Activated CD8-positive, alpha-beta memory T cell treated with anti-CD3 and anti-CD28 coated beads, Interleukin-2, amount 50 U/mL, for 1 hour (primary cell): ENCODE measurements around the gene PSD4.

Experiments used
- DNase-seq: peaks from one replicate; pipeline ENCODE4 v3.0.0-alpha.2; 2020; ENCODE audit errors: extremely low read depth

PSD4 gene

DNA sequence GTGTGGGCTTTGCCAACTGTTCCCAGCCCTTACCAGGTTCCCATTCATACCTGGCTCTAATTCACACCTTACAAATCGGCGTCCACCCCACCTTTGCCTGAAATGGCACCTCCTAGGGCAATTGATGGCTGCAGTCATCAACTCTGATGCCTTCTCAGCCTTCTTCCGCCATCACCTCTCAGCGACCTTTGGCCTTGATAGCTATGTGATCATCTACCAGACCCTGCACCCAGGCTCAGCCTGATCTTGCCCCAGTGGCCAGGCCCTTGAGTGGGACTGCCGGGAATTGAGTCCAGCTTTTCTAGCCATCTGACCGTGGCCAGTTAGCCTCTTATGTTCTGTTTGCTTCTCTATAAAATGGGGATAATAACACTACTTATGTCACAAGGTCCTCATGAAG lies 32.5 kb downstream of the PSD4 start:
- DNase-seq, result no peak

DNA sequence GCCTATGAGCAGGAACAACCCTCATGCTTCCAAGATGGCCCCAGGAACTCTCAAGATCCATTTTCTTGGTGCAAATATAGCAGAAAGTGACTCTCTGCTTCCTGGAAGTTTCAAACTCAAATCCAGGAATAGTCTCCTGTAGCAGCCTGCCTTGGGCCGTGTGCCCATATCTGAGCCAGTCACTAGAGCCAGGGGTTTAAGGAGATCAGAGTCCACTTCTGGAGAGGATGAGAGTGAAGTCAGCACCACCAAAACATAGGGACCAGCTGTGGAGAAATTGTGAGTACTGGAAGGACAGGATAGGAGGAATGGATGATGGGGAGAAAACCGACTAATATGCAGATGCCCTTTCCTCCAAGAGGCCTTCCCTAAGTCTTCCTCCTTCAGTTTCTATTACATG lies 33.2 kb downstream of the PSD4 start:
- no peak for DNase-seq

GRCh38 chr2:113208396-113208795 lies 34.6 kb downstream of the PSD4 start:
- DNase-seq, result no peak

DNA sequence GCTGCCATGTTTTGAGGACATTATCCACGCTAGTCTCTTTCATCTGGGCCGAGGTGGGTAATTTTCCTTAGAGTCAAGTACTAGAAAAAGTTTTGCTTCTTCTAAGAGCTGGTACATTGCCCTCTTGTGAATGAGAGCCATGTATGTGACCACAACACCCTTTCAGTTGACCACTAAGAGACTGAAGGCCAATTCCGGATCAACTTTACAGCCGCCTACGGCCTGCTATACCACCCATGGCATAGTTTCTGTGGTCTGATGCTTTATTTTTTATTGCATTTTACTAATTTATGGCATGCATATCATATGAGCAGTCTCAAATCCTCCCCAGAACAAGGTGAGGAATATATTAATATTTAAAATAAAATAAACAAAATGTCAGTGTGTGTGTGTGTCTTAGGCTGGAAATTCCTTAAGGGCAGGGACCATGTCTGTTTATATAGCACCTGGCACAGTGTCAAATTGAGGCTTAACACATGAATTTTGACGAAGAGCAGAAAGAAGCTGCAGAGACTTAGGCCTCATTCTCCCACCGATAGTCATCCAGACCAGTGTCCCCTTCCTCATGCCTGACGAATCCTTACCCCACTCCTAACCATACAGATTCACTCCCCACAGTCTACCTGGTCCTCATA lies 35.4 kb downstream of the PSD4 start:
- no peak for DNase-seq

- no peak for DNase-seq
These were observed 35.9 kb downstream of the PSD4 start for GRCh38 chr2:113209646-113210171.

DNA sequence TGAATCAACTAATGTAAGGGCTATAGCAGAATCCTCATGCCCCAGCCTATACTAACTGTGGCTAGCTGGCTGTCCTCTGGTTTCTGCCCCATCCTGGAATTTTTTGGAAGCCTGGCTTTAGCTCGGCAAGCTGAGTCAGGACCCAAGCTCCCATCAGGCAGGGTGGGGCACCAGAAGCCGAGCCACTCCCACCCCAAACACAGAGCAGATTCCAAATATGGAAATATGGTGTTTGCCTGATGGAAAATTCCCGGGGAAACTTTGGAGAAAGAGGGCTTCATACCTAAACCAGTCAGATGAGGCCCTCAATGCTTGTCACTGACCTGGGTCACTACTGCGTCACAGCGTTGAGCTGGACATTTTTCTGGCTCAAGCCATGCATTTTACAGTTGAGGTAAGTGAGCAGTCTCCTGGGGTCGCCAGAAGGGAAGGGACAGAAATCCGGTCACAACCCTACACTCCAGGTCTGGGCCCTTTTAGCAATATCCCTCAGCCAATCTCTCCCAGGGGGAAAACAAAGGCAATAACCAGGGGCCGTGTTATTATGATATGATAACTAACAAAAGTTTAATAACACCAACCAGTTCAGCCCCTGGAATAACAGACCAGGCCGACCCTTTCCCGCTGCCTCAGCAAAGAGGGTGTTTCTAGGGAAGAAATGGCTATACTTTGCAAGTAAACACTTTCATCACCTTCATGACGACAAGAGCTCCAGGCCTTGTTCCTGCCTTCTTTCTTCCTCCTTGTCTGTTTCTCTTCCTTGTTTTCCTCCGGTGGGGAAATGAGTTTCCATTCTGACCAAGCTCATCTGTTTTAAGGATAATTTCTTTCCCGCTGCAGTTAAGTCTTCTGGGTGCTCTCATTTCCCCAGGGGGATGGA lies 37.7 kb downstream of the PSD4 start:
- no peak for DNase-seq

DNA sequence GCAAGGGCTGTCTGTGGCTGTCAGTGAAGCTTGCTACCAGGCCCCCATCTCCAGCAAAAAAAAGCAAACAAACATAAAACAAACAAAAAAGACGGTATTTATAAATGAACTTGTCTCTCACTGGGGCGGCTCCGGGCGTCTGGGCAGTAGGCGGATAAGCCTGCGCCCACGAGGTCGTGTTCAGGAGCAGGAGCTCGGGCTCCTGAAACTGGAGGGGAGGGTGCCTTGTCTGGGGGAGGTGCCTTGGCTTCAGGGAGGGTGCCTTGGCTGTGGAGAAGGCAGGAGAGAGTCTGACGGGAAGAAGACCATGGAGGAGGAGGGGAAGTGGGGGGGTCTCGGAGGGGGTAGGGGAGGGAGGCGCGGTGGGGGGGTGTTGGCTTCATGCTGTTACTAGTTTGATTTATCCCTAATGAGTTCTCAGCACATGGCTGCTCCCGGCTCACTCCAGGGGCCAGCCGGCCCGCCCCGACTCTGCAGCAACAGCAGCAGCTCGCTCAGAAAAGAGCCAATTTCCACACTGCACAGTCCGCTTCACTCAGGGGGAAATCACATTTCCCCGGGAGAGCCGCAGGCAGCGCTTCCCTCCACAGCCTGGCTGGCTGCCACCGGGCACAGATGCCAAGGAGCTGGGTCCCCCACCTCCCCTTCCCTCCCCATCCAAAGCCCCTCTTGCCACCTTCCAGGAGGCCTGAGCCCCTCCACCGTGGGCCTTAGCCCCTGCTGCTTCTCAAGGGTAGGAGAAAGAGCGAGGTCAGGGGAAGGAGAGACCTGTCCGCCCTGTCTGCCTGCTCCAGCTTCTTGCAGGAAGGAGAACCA lies 38.7 kb downstream of the PSD4 start:
- no peak for DNase-seq

GRCh38 chr2:113213061-113213930 lies 39.5 kb downstream of the PSD4 start:
- DNase-seq, result no peak

DNA sequence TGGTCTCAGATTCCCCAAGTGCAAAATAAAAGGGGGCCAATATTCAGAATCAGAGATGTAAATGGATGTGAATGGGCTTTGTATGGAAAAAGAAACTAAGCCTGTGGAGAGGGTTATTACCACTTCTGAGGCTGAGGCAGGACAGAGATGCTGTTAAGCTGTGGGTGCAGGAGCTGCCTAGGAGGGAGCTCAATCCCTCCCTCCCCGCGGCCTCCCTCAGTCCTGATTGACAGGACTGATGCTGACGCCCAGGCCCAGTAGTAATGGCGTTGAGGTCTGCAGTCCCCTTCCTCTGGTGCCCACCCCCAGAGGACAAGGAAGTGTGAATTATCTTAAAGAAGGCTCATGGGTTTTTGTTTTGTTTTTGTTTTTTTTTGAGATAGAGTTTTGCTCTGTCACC lies 40.4 kb downstream of the PSD4 start:
- DNase-seq, result no peak

- DNase-seq, result no peak
These were observed 41.3 kb downstream of the PSD4 start for GRCh38 chr2:113215056-113215455.

DNA sequence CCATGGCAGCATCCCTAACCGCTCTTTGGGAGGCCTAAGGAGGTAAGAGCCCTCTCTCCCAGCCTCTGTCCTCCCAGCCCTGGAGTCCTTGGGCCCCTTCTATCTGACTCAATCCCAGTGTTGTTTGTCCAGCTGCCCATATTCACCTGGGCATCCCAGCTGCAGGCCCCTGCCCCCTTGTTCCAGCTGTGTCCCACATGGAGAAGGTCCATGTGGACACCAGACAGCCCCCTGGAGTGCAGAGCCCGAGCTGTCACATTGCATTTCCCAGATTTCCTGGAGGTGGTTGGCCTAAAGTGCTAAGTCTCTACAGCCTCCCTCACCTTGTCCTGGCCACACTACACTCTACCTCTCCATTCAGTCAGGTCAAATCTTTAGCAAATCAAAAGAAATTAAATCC lies 42.5 kb downstream of the PSD4 start:
- DNase-seq, result no peak

GRCh38 chr2:113216891-113217454 lies 43.2 kb downstream of the PSD4 start:
- DNase-seq, result no peak

DNA sequence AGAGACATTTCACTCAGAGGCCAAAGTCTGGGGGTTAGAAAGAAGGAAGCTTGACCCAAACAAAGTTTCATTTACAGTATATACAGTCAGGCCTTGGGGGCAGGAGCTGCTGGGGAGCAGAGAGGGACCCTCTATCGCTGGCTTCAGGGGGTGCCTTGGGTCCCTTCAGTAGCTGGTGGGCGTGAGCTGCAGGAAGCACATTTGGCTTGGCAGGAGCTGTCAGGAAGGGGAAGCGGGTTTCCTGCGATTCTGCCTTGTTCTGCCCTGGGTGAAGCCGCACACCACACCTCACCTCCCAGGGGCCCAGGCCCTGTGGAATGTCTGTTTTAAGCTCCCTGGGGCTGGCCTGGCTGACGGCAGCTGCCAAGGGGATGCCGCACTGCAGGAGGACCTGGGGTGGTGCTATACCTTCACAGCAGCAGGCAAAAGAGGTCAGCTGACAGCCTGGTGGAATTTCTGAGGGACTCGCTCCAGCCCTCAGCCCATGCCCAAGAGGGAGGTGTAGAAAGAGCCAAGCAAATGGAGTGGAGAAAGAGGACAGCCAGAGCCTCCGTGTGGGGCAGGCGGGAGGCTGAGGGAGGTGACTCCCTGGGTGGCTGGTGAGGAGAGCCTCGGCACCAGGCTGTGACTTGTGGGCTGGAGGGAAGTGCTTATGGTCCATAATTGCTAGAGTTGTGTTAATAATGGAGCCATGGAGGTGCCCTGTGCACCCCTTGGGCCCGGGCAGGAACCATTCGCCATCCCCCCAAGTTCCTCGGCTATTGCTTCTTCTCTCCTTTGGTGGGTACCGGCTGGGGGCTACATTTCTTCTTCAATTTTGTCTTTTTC lies 43.9 kb downstream of the PSD4 start:
- no peak for DNase-seq

DNA sequence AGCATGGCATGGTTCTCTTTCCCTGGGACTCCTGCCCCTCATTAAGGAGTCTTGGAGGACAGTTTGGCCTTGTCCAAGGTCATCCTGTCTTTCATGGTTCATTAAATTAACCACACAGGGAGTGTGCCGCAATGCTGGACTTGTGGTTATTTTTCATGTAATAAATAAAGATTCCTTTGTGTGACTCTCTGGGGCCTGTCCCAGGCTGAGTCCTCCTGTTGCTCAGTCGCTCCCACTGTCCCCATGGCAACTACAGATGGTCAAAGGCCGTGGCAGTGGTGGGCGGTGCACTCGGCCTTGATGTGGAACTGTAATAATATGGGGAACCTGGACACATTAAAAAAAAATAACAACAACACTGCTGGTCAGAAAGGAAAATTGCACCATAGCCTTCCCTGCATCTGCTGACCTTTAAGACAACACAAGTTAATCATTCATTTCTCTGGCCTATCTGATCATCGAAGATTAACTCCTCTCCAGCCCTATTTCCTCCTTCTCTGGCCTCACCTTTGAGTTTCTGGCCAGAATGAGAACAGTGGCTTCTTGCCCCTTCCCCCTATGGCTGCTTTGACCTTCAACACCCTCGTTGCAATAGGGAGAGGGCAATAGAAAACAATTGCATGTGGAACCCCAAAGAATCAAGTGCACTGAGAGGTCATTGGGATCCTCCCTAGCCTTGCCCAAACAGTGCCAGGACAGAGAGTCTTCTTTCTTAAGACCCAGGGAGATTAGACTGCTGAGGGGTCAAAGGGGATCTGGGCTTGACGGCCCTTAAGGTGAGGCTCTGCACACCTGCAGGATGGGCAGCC lies 44.7 kb downstream of the PSD4 start:
- no peak for DNase-seq

- no peak for DNase-seq
These were observed 45.3 kb downstream of the PSD4 start for GRCh38 chr2:113219092-113219441.

- DNase-seq, result no peak
These were observed 45.7 kb downstream of the PSD4 start for GRCh38 chr2:113219525-113219888.

- DNase-seq, result no peak
These were observed 46.3 kb downstream of the PSD4 start for GRCh38 chr2:113219889-113220641.

DNA sequence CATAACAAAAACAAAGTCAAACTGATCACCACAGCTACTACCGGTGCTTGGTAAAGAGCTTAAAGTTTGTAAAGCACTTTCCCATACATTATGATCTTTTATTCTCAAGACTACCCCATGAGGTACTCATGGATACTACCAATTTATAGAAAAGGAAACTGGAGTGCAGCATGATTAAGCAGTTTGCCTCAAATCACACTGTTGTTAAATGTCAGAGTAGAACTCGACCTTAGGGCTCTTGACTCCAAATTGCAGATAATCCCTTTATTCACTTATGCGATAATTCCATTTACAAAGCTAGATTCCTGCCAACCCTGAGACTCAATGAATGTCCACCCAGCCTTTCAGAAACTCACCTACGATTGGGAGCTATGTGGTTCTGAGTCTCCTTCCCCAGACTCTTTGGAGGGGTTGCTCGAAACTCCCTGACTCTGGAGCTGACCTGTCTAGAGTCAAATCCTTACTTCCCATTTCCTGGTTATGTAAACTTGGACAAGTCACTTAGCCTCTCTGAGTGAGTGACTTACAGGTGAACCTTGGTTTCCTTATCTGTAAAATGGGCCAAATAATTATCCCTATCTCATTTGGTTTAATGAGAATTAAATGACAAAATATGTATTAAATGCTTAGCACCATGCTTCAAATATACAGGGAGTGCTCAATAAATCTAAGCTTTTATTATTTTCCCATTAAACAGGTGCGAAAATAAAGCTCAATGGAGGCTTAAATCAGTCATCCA lies 47.4 kb downstream of the PSD4 start:
- no peak for DNase-seq
